Fibroblast of mammary gland (primary cell): ENCODE data around the gene ZC3H7B.
"Not testable (repeated sequence)": the region's sequence is repeated elsewhere in the genome, so short reads cannot be mapped to it uniquely, and the experiment has no call there.

ENCODE experiments used
- DNase-seq: peaks from one replicate; pipeline ENCODE4 v3.0.0-alpha.2; 2010; ENCODE audit warnings: low read depth
- H3K4me3 ChIP-seq: 2 replicates; pipeline ENCODE4 v1.5.1; 2011; ENCODE audit warnings: low read depth, mild to moderate bottlenecking, low read length, moderate library complexity; ENCODE audit not compliant: control insufficient read depth
- CTCF ChIP-seq: conservative IDR thresholded peaks from 2 replicates; pipeline ENCODE4 v1.5.1; 2011; ENCODE audit warnings: low read depth, low read length, inconsistent platforms; ENCODE audit not compliant: control insufficient read depth, insufficient read depth

The ZC3H7B gene

GRCh38 chr22:41301085-41302020, at the start of gene ZC3H7B:
Gene ZC3H7B (plus strand): TSS chr22:41301525. CDS start chr22:41320661, 19,136 bp downstream.
- DNase-seq: peak; percentile 74
- TF ChIP-seq CTCF: peak; percentile 50
- peak within 1 kb of the TSS; percentile 81 for H3K4me3 ChIP-seq

- no peak for DNase-seq
- no peak overlapping the region for H3K4me3 ChIP-seq
- TF ChIP-seq CTCF: no peak
Measured at GRCh38 chr22:41252365-41252764, 49.0 kb upstream of the ZC3H7B start.

- H3K4me3 ChIP-seq: no peak overlapping the region
- no peak for DNase-seq
- TF ChIP-seq CTCF: no peak
Measured at GRCh38 chr22:41254230-41254629, 47.1 kb upstream of the ZC3H7B start.

GRCh38 chr22:41256254-41257253, 44.8 kb upstream of the ZC3H7B start:
- DNase-seq: peak; percentile 79
- peak; percentile 16 for TF ChIP-seq CTCF
- H3K4me3 ChIP-seq: no peak overlapping the region

GRCh38 chr22:41257696-41258095, 43.6 kb upstream of the ZC3H7B start:
- H3K4me3 ChIP-seq: no peak overlapping the region
- no peak for DNase-seq
- TF ChIP-seq CTCF: no peak

- DNase-seq, H3K4me3 ChIP-seq: not testable (repeated sequence)
Measured at GRCh38 chr22:41259756-41260155, 41.6 kb upstream of the ZC3H7B start.
